GM06990 (cell line): ENCODE data around the gene AIF1.

ENCODE experiments used
- DNase-seq: peaks from one replicate; pipeline ENCODE4 v3.0.0-alpha.2; 2011; ENCODE audit not compliant: insufficient read length; ENCODE audit errors: extremely low read depth
- H3K27me3 ChIP-seq: replicated peaks from 2 replicates; pipeline ENCODE4 v1.6.0; 2011; ENCODE audit warnings: low read length; ENCODE audit not compliant: control insufficient read depth, insufficient read depth
- H3K36me3 ChIP-seq: 2 replicates; pipeline ENCODE4 v1.5.1; 2011; ENCODE audit warnings: low read length; ENCODE audit not compliant: control insufficient read depth, insufficient read depth
- H3K4me3 ChIP-seq: replicated peaks from 2 replicates; pipeline ENCODE4 v1.5.1; 2011; ENCODE audit warnings: low read depth, mild to moderate bottlenecking, control low read depth, low read length
- CTCF ChIP-seq: IDR thresholded peaks from 2 replicates; pipeline ENCODE4 v1.5.1; 2011; ENCODE audit warnings: low read length, control low read depth, mild to moderate bottlenecking, inconsistent platforms; ENCODE audit not compliant: insufficient read depth, poor library complexity, severe bottlenecking

The AIF1 gene

GRCh38 chr6:31660381-31661261, 45.6 kb downstream of the AIF1 start, which contains the start of gene C6orf47:
Gene C6orf47, minus strand, starts transcription at chr6:31660778. Its CDS starts 831 bp downstream, at chr6:31659947.
- peaks cover 11% of the 10 kb centered on the region for H3K36me3 ChIP-seq
- TF ChIP-seq CTCF, result no peak
- H3K4me3 ChIP-seq, result peak within 1 kb of the TSS; percentile 92

GRCh38 chr6:31661262-31662123, 46.5 kb downstream of the AIF1 start:
- Histone ChIP-seq H3K36me3 (peaks cover 11% of the 10 kb centered on the region), H3K4me3 (peak overlapping the region; percentile 92), H3K27me3 (no peaks in the 10 kb centered on the region)
- DNase-seq, result no peak
- no peak for TF ChIP-seq CTCF

More at GRCh38 chr6:31660381-31661261, 45.6 kb downstream of the AIF1 start, which contains the start of gene C6orf47:
- DNase-seq, result peak; percentile 88
- no peaks in the 10 kb centered on the region for H3K27me3 ChIP-seq

- H3K4me3 ChIP-seq, result no peak overlapping the region
Observed at GRCh38 chr6:31662124-31662723, 47.2 kb downstream of the AIF1 start.

GRCh38 chr6:31663126-31663960, 48.3 kb downstream of the AIF1 start:
- peak overlapping the region; percentile 92 for H3K4me3 ChIP-seq
- H3K36me3 ChIP-seq, result peaks cover 15% of the 10 kb centered on the region
- no peaks in the 10 kb centered on the region for H3K27me3 ChIP-seq
- TF ChIP-seq CTCF, result no peak
- DNase-seq, result no peak

More at GRCh38 chr6:31662124-31662723, 47.2 kb downstream of the AIF1 start:
- DNase-seq, result no peak
- no peak for TF ChIP-seq CTCF
- Histone ChIP-seq H3K36me3 (peaks cover 13% of the 10 kb centered on the region), H3K27me3 (no peaks in the 10 kb centered on the region)
